GM10248 (cell line): ENCODE results near the gene SSC4D.
"Not testable (repeated sequence)": the region's sequence is repeated elsewhere in the genome, so short reads cannot be mapped to it uniquely, and the experiment has no call there.

Experiments
- CTCF ChIA-PET: fragments of 300-600 bp; sonication (Branson Sonifier 250); formaldehyde crosslinking; extraction: SDS; loops from one replicate; lab custom pipeline; 2021; ENCODE audit warnings: antibody characterized with exemption; lab: Yijun Ruan, JAX
- POLR2A ChIA-PET: fragments of 350-650 bp; sonication (Branson Sonifier 250); formaldehyde crosslinking; extraction: SDS; loops from one replicate; lab custom pipeline; 2020; ENCODE audit warnings: antibody characterized with exemption; lab: Yijun Ruan, JAX
- DNase-seq: peaks from one replicate; pipeline ENCODE4 v3.0.0; 2012; ENCODE audit errors: extremely low spot score
- TF ChIP-seq, protein P1 (sequence below): IDR thresholded peaks from 2 replicates; pipeline ENCODE4 v1.5.1; 2012; ENCODE audit warnings: mild to moderate bottlenecking, low read depth; ENCODE audit errors: extremely low read depth, missing control alignments, control extremely low read depth

Gene SSC4D

GRCh38 chr7:76430211-76430610, 20.7 kb upstream of the SSC4D start:
- CTCF ChIA-PET: no interaction called here
- POLR2A ChIA-PET: no interaction called here
- TF ChIP-seq, protein P1, sequence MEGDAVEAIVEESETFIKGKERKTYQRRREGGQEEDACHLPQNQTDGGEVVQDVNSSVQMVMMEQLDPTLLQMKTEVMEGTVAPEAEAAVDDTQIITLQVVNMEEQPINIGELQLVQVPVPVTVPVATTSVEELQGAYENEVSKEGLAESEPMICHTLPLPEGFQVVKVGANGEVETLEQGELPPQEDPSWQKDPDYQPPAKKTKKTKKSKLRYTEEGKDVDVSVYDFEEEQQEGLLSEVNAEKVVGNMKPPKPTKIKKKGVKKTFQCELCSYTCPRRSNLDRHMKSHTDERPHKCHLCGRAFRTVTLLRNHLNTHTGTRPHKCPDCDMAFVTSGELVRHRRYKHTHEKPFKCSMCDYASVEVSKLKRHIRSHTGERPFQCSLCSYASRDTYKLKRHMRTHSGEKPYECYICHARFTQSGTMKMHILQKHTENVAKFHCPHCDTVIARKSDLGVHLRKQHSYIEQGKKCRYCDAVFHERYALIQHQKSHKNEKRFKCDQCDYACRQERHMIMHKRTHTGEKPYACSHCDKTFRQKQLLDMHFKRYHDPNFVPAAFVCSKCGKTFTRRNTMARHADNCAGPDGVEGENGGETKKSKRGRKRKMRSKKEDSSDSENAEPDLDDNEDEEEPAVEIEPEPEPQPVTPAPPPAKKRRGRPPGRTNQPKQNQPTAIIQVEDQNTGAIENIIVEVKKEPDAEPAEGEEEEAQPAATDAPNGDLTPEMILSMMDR: no peak

DNA sequence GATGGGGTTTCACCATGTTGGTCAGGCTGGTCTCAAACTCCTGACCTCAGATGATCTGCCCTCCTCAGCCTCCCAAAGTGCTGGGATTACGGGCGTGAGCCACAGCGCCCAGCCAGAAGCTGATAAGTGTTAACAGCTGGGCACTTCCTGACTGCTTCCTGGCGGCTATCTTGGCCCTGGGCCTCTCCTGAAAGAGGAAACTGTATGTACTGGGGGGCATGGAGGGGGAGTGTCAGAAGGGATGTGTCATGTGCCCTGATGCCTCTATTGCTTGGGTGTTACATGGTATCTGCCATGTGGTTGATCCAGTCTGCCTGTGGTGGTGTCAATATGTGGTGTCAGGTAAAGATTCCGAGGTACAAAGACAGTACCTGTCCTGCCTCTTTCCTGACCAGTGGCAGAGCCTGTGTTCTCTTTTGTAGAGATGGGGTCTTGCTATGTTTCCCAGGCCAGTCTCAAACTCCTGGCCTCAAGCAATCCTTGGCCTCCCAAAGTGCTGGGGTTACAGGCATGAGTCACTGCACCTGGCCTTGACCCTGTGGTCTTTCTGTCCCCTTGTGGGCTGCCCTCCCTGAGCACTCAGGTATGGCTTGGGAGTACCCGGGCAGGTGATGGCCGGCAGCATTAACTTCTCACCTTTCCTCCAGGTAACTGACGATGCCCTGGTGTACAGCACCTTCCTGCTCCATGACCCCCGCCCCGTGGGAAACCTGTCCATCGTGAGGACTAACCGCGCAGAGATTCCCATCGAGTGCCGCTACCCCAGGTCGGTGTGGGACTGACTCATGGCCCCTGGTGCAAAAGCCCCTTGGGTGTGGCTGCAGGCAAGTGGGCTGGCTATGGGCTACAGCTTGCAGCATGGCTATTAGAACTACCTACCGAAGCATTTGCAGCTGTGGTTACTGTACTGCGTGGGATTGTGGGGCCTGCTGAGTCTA, 19.6 kb upstream of the SSC4D start:
- ChIA-PET CTCF (no interaction called here), POLR2A (no interaction called here)
- TF ChIP-seq, protein P1: no peak
- no peak for DNase-seq

More at GRCh38 chr7:76430211-76430610, 20.7 kb upstream of the SSC4D start:
- DNase-seq: no peak

GRCh38 chr7:76428149-76428823, 18.8 kb upstream of the SSC4D start:
- ChIA-PET CTCF (no interaction called here), POLR2A (no interaction called here)
- no peak for DNase-seq
- TF ChIP-seq, protein P1: no peak

GRCh38 chr7:76427635-76428034, 18.1 kb upstream of the SSC4D start:
- CTCF ChIA-PET: interaction anchor here (0.6 kb wide), 1 partner anchor 9 kb away, joined by 3 read pairs; no protein-coding TSS in a partner anchor
- TF ChIP-seq, protein P1: no peak
- no peak for DNase-seq
- POLR2A ChIA-PET: no interaction called here

GRCh38 chr7:76426246-76426645, 16.7 kb upstream of the SSC4D start:
- ChIA-PET POLR2A (no interaction called here), CTCF (no interaction called here)
- DNase-seq: no peak
- TF ChIP-seq, protein P1: no peak

DNA sequence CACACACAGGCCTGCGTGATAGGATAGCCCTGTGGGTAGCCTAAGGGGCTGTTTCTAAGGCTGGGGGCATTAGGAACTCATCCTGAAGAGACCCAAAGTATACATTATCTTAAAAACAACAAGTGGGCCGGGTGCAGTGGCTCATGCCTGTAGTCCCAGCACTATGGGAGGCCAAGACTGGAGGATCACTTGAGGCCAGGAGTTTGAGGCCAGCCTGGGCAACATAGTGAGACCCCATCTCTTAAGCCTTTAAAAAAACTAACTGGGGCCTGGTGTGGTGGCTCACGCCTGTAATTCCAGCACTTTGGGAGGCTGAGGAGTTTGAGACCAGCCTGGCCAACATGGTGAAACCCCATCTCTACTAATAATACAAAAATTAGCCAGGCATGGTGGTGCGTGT, 16.1 kb upstream of the SSC4D start:
- CTCF ChIA-PET: interaction anchor here (2.3 kb wide), 1 partner anchor 13 kb away, joined by 7 read pairs; no protein-coding TSS in a partner anchor
- POLR2A ChIA-PET, DNase-seq: not testable (repeated sequence)
